DMS79 treated with DMSO at 0.1 percent for 48 hours (cell line): Measurements from ENCODE around the gene SLC13A5.
A peak's percentile ranks its signal among the peaks of the same experiment; 100 is the strongest.
"Not testable (repeated sequence)": the region's sequence is repeated elsewhere in the genome, so short reads cannot be mapped to it uniquely, and the experiment has no call there.

Source experiments
- DNase-seq: peaks from one replicate; lab custom pipeline; 2025; lab: John Stamatoyannopoulos, UW

The SLC13A5 gene

DNA sequence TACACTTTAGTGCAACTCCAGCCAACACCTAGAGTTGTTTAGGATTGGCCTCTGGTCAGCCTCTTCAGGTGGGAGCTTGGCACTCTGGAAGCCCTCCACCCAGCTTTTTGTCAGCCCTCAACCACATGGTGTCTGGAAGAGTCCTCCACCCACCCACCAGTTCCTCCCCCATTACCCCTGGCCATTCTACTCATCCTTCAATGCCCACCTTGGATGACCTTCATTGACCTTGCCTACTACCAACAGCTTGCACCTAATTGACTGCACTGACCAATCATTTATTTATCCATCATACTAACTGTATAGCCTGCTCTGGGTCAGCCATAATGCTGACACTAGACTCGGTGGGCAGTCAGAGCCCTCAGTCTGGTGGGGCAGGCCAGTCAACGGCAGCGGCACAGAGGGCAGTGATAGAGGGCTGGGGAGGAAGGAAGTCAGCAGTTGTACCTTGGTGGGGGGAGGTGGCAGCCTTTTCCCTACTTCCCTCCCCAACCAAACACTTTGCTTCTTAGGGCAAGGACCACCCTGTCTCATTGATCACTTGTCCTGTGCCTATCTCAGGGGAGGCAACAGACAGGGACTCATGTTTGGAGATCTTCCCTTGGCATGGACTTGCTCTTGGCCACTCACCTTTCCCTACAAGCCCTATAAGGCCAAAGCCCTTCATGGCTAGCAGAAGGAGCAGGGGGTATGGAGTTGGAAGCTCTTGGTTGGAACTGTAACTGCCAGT, 29.3 kb downstream of the SLC13A5 start:
- DNase-seq, result no peak

DNA sequence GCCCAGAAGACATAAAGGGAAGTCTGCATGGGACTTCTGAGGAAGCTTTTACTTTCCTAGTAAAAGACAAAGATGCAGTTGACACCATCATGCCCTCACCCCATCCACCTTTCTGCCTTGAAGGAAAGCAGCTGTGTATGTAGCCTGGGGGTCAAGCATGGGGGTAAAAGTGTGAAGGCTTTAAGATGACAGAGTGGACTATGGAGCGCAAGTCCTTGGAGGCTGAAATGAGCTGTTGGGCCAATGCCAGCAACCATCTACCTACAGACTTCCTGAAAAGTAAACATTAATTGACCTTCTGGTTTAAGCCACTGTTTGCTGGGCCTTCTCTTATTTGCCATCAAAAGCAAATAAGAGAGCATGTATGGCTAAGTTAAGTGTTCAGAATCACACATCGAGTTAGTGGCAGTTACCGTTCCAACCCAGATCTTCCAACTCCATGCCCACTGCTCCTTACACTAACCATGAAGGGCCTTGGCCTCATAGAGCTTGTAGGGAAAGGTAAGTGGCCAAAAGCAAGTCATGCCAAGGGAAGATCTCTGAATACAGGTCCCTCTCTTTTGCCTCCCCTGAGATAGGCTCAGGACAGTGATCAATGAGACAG, 30.0 kb downstream of the SLC13A5 start:
- no peak for DNase-seq

DNA sequence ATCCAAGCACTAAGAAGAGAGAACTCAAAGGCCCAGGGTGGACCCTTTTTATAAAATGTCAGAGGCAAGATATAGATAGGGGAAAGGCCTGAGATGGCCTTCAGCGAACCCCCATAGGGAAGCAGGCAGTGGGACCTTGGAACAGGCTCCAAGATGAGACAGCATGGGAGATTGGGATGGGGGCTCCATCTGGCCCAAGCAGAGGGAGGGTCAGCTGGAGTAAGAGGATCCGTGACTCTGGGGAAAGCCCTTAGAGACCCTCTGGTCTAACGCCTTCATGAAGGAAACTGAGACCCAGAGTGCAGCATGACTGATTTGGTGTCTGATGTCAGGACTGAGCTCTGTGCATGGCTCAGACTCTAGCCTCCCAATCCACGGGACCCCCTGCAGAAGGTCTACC, 30.8 kb downstream of the SLC13A5 start:
- DNase-seq, result no peak

DNA sequence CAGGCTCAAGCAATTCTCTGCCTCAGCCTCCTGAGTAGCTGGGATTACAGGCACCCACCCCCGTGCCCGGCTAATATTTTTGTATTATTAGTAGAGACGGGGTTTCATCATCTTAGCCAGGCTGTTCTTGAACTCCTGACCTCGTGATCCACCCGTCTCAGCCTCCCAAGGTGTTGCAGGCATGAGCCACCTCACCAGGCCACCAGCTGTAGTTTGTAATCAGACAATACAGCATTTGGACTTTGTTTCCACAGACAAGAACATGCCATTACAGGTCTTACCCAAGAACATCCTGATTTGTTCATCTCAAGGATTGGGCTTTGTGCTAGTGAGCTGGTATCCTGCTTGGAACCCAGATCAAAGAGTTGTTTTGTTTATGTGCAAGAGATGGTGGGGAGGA, 31.5 kb downstream of the SLC13A5 start:
- no peak for DNase-seq

DNA sequence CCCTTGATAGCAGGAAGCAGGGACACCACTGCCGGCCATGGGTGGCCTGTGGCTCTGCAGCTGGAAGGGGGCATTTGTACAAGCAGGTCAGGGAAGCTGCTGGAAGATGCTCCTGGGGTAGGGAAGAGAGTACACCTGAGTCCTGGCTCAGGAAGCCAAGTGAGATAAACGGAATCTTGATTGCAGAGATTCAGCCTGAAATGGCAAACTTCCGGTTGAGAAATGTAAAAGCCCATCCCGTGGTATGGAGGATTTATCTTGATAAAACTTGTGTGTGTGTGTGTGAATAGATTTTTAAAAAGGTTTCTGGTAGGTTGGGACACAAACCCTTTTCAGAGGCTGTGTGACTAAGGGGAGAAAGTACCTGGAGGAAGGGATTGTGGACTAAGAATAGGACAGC, 32.0 kb downstream of the SLC13A5 start:
- DNase-seq, result no peak

DNA sequence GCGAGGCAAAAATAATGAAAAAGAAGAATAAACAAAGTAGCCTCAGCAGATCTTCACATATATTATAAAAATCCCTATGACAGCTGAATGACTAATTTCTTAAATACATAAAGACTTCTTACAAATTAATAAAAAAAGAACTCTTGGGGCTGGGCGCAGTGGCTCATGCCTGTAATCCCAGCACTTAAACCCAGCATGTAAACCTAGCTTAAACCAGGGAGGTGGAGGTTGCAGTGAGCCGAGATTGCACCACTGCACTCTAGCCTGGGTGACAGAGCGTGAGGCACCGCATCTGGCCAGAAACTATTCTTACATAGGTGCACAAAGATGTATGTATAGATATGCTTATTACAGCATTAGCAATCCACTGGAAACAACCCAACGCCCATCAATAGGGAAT, 33.9 kb downstream of the SLC13A5 start:
- no peak for DNase-seq

DNA sequence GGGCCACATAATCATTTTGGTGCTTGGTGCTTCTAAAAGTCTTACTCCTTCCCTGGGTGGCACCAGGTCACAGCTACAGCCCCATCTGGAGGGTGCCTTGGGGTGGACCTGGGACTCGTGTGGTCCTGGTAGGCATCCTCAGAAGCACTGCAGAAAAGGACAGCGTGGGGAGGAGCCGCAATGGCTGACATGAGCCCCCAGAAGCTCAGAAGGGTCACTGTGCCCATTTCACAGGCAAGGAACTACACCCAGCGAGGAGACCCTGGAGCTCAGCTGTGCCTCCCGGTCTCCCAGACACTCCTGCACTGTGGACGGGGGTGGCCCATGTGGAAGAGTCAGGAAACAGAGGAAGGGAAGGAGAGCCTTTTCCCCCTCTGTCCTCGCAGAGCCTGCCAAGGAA, 35.2 kb downstream of the SLC13A5 start:
- no peak for DNase-seq

DNA sequence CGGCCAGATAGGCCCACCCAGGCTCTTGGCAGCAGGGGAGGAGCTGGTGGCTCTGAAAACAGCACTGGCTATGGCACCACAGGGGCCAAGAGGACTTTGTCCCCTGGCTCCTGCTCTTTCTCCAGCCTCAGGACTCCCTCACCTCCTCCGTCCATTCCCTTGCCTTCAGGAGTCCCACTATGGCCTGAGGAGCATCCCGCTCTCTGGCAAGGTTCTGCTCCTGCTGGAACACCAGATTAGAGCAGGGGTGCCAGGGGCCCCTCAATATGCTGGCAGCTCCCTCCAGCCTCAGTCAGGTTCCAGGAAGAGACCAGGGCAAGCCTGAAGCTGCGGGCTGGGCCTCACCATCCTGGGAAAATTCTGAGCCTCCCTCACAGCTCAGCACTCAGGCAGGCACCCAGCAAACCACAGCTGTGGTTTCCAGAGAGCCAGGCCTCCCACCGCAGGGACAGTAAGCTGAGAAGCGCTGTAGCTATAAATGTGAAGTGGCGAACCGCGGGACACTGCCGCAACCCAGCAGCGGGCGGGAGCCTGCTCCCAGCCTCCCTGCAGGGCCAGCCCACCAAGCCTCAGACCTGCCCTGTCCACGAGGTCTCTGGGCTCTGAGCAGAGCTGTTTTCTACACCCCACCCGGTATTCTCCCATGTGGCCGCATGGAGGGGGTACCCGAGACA, 35.9 kb downstream of the SLC13A5 start:
- DNase-seq, result no peak

DNA sequence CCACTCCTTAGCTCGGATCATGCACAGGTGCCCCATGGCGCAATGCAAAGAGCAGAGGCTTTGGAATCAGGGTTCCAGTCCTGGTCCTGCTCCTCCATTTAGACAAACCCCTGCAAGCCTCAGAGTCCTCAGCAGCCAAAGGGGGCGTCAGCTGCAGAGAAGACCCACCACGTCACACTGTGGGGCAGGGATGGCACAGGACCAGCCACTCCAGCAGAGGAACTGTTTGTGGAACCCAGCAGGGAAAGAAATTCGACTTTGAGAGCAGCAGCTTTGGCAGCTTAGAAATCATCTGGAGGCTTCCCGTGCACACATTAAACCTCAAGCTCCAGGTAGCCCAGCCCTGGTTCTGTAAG, 36.4 kb downstream of the SLC13A5 start:
- no peak for DNase-seq

DNA sequence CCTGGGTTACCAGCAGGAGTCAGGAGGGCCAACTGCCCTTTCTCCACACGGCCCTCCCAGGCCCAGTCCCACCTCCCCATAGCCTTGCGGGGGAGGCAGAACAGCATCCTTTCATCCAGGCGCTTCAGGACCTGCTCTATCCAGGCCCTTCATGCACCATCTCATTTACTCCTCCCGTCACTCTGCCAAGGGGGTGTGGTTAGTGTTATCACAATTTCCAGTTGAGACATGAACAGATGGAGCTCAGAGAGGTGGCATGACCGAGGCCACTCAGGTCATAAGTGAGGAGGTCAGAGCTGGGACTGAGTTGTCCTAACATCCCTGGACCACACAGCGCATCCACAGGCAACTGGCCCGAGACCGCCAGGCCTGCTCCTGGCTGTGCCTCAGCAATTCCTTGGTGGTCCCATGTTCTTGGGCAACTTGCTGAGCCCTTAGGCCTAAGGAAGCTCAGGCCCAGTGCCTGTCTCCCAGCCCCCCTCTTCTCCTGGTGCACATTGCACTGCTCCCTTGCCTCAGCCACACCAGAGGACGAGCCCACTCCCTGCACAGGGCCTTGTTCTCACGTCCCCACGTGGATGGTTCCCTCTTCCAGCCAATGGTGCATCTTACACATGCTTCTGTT, 37.9 kb downstream of the SLC13A5 start:
- DNase-seq, result no peak

DNA sequence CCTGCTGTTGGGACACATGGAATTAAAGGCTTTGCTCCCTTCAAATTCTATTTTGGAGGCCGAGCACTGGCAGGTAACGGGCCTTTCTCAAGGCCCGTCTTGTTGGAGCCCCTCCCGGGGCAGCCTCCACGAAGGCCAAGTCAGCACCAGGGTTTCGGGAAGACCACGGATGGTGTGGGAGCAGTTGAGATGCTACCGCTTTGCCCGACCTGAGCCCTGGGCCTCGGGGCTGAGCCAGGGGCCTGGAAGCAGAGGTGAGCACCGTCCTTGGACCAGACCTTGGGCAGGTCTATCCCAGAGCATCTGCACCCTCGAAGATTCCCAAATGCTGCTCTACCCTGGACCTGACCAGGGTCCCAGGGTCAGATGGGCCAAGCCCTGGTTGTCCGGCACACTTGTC, 38.6 kb downstream of the SLC13A5 start:
- no peak for DNase-seq

DNA sequence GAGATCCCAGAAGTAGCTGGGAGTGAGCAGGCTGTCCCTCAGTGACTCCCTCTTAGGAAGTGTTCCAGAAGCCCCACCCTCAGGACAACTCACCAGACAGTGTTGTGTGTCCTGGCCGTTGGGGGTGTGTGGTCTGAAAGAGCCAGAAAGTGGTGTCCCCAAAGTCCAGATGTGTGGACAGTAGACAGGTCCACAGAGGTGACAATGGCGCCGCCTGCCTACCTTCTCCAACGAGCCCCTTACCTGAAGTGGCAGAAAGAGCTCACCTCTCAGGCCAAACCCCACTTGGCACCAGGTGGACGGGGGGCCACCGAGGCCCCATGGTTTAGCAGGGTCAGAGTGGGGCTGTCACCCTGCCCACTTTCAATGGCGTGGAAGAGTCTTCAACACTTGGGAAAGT, 41.7 kb downstream of the SLC13A5 start:
- DNase-seq, result no peak

DNA sequence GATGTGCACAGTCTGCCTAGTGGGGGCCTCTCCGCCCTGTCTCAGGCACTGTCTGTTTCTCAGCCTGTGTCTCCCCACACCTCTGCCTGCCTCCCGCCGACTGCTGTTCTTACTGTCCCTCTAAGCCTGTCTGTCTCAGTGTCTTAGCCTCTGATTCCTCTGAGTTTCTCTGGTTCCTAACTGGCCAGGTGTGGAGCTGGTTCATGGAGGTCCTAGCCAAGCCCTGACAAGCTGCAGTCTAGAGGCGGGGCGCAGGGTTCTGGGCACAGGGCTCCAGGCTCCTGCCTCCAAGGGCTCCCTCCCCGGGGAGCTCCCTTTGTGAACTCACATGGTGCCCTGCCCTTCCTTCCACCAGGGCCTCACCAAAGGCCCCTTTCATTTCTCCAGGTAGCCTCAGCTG, 42.2 kb downstream of the SLC13A5 start:
- DNase-seq, result no peak

DNA sequence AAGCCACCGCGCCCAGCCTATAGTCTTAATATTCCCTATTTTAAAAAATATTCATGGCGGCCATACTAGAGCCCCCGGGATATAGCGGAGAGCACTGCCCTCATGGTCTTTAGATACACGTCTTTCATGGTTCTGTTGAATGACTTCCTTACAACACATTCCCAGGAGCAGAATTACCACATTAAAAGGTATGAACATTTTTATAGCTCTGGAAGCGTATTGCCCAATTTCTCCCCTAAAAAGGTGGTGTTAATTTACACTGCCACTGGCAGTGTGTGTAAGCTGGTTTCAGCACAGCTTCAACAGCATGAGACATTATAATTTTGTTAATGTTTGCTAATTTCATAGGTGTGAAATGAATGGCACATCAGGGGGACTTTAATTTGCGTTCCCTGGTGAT, 42.6 kb downstream of the SLC13A5 start:
- no peak for DNase-seq

DNA sequence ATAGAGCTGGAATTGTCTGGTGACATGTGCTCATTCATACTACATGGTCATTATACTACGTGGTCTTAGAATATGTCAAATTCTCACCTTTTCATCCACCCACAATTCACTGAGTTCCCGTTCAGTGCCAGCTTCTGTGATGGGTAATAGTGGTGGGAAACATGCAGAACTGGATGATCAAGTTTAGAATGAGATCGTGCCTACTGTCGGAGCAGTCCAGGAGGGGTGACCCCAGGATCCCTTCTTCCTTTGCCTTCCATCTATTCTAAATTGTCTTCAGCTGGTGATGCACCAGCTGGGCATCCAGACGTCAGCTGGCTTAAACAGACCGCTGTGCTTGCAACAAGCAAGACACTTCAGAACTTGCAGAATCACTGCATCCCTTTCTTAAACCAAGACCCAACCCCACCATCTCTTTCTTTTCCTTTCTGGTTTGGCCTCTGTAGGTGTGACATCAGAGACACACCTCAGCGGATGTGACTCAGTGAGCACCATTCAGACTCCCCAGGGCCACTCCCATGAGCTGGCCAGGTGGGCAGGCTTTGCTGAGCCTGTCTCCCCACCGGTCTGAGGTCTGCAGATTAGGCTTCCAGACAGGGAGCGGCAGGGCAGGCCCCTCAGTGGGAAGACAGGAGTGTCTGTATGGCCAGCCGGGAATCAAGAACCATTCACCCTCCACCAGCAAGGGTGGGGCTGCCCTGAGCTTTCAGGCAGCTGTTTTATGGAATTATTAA, 43.5 kb downstream of the SLC13A5 start:
- DNase-seq, result no peak

DNA sequence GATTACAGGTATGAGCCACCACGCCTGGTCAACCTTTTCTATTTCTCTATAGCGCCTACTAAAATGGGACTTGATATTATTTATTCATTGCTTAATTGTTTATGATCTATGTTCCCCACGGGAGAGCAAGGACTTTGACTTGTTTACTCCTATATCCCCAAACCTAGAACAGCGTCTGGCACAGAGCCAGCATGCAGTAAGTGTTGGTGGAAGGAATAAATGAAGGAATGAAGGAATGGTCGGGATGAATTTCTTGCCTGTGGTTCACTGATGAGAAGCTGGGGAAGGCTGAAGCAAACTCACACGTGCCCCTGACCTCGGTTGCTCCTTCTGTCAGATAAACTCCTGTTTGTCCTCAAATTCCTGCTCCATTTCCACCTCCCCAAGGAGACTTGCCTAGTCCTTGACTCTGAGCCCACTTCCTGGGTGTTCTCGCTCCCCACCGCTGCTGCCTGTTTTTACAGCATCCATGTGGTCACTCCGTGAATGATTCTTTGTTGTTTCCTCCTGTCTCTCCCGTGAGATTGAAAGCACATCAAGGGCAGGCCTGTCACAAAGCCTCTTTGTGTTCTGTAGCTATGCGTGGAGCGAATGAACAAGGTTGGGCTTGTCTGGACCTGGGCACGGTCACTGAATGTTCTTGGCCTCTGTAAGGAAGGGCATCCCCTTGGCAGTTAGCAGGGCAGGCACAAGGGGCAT, 44.3 kb downstream of the SLC13A5 start:
- DNase-seq, result no peak

DNA sequence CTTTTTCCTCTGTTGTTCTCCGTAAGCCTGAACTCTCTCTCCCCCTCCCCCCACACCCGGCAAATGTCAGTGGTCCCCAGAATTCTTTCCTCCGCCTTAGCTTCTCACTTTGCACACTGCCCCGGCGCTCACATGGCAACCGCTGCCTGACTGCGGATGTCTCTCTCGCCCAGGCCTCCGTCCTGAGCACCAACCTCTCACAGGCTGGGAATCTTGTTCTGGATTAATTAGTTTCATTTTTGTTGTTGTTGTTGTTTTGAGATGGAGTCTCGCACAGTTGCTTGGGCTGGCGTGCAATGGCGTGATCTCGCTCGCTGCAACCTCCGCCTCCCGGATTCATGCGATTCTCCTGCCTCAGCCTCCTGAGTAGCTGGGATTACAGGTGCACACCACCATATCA, 45.0 kb downstream of the SLC13A5 start:
- DNase-seq, result no peak

DNA sequence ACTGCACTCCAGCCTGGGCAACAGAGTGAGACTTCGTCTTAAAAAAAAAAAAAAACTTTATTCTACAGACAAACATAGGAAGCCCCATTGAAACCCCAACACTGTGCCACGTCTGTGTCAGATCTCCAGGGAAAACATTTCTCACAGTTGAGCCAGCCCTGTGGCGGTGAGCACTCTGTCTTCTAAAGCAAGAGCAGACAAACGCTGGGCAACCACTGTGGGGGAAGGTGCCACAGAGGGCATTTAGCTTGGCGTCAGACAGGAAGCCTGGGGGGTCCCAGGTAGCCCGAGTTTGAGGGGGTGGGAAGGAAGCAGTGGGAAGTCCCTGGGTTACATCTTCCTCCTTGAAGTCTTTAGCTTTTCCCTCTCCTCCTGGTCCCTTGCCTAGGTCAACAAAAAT, 45.7 kb downstream of the SLC13A5 start:
- no peak for DNase-seq

DNA sequence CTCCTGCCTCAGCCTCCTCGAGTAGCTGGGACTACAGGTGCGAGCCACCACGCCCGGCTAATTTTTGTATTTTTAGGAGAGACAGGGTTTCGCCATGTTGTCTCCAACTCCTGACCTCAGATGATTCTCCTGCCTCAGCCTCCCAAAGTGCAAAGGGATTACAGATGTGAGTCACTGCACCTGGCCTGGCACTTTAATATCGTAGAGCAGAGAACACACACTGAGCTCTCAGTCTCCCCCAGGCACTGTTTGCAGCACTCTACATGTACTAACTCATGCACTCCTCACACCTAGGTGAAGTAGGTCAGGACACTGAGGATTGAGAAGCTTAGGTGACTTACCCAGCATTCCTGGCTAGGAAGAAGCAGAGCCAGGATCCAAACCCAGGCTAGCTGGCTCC, 46.6 kb downstream of the SLC13A5 start:
- no peak for DNase-seq

DNA sequence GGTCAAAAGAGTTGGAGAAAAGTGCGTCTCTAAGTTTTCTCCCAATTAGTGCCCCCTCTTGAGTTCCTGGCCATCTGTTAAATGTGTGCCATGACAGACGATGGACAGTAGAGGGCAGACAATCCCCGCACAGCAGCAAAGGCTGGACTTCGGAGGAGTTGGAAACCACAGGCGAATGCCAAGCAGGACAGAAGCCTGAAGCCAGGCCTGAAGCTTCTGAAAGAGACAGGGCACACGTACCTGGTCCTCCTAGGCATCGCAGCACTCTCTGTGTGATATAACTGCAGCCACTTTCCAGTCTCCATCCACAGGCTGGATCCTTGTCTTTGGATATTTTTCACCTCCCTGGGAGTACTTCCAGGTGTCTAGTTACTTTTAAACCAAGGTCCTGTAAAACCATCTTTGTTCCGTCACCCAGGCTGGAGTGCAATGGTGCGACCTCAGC, 47.1 kb downstream of the SLC13A5 start:
- peak; percentile 57 for DNase-seq

DNA sequence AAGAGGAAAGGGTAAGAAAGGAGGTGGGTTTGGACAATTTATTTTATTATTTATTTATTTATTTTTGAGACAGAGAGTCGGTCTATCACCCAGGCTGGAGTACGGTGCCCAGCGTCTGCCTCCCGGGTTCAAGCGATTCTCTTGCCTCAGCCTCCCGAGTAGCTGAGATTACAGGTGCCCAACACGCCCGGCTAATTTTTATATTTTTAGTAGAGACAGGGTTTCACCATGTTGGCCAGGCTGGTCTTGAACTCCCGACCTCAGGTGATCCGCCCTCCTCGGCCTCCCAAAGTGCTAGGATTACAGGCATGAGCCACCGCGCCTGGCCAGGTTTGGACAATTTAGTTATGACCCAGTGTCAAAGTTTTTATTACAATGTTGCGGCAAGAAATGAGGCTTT, 50.0 kb downstream of the SLC13A5 start:
- not testable (repeated sequence) for DNase-seq

DNA sequence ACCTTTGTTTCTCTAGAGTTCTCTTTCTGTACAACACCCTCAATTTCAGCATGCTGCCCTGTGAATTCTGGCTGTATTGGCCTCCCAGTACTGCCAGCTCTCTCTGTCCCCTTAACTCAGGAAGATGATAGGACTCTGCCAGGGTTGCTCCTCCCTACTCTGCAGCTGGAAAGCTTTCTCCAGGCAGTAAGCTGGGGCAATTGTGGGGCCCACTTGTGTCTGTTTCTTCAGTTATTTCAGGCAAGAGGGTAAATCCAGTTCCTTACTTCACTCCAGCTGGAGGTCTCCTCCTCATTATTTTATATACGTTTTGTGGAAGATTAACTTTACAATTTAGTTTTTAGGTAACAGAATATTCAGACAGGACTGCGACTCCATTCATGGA, 51.7 kb downstream of the SLC13A5 start:
- no peak for DNase-seq
